ENCODE data around the gene USO1. TPM values are rescaled to one million over a fixed set of nuclear protein-coding genes. Genes with fewer than 3 reads are reported as not detected.
A peak's percentile ranks its signal among the peaks of the same experiment; 100 is the strongest.

The USO1 gene
- total RNA-seq, 1 experiment from 2014 or later: 110 TPM

DNA sequence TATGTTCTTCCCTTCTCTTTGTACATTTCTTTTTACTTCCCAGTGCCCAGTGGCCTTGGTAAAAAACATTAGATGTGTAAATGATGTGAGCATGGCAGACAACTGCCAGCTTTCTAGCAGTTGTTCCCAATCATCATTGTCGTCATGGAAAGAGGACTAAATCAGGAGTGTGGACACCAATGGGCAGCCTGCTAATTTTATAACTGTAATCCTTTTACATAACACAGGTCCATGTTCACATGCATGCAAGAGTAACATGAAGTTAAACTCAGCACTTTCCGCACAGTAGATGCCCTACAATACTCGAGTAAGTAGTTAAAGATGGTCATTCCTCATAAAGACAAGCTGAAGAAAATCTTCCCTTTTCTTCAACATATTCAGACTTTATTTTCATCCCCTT, 27.8 kb upstream of the USO1 start:
- WGBS (ENCODE audit: extremely low coverage, insufficient read length, low lambda C conversion rate): no CpG with 5 or more reads among the region's 3 CpGs

More for the DNA sequence above, 27.8 kb upstream of the USO1 start:
- H3K9me3 ChIP-seq (ENCODE audit: control insufficient read depth, low read depth, low read length): no peaks in the 10 kb centered on the region
- H3K27ac ChIP-seq (ENCODE audit: insufficient read length, low read depth, low read length): no peak overlapping the region
- no peaks in the 10 kb centered on the region for H4K20me1 ChIP-seq (ENCODE audit: control insufficient read depth, insufficient read depth, insufficient read length)
- H3K18ac ChIP-seq (ENCODE audit: insufficient read length, low read depth, low read length): no peak overlapping the region
- H3K9ac ChIP-seq (ENCODE audit: extremely low read depth, insufficient read length, low read length): no peak overlapping the region
- no peak overlapping the region for H4K8ac ChIP-seq (replicated peaks; ENCODE audit: insufficient read length, low read depth, low read length)
- no peak overlapping the region for H3K56ac ChIP-seq (ENCODE audit: insufficient read length, low read depth, low read length)
- peaks cover 9% of the 10 kb centered on the region; the same call in 1 of the 2 replicates for H3K79me2 ChIP-seq (ENCODE audit: insufficient read depth, low read length)
- H3K79me1 ChIP-seq (ENCODE audit: insufficient read depth, low read depth, low read length, poor library complexity, severe bottlenecking): no peaks in the 10 kb centered on the region
- no peak overlapping the region for H3K14ac ChIP-seq (ENCODE audit: insufficient read depth, low read length)
- H3K4me1 ChIP-seq (ENCODE audit: insufficient read depth, low read length): peaks cover 4% of the 10 kb centered on the region; the same call in 1 of the 2 replicates
- TF ChIP-seq, protein P1, sequence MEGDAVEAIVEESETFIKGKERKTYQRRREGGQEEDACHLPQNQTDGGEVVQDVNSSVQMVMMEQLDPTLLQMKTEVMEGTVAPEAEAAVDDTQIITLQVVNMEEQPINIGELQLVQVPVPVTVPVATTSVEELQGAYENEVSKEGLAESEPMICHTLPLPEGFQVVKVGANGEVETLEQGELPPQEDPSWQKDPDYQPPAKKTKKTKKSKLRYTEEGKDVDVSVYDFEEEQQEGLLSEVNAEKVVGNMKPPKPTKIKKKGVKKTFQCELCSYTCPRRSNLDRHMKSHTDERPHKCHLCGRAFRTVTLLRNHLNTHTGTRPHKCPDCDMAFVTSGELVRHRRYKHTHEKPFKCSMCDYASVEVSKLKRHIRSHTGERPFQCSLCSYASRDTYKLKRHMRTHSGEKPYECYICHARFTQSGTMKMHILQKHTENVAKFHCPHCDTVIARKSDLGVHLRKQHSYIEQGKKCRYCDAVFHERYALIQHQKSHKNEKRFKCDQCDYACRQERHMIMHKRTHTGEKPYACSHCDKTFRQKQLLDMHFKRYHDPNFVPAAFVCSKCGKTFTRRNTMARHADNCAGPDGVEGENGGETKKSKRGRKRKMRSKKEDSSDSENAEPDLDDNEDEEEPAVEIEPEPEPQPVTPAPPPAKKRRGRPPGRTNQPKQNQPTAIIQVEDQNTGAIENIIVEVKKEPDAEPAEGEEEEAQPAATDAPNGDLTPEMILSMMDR (conservative IDR thresholded peaks at IDR 0.05): no peak
- Mint-ChIP-seq H3K36me3 (ENCODE audit: insufficient read depth in 1 of 3, low read depth in 3 of 3) (peaks cover 22 to 52% (median 35%) of the 10 kb centered on the region in 3 experiments), H3K9me3 (no peaks in the 10 kb centered on the region), H3K4me1 (peaks cover 20 to 26% of the 10 kb centered on the region in 2 experiments), H3K27me3 (ENCODE audit: low read depth) (no peaks in the 10 kb centered on the region), H3K4me3 (no peak overlapping the region), H3K27ac (peak overlapping the region in 1 of 3 experiments; percentile 28; a peak in 1 of 7 replicates)
- DNase-seq: no peak
- H3K4me2 ChIP-seq (ENCODE audit: insufficient read depth, insufficient read length, low read length): no peak overlapping the region
- H2BK5ac ChIP-seq (ENCODE audit: insufficient read length, low read length): no peak overlapping the region
- no peak overlapping the region for H2BK20ac ChIP-seq (ENCODE audit: low read depth, low read length, poor library complexity, severe bottlenecking)
- no peak overlapping the region for H4K5ac ChIP-seq (ENCODE audit: insufficient read length, low read depth, low read length)
- no peaks in the 10 kb centered on the region for H3K23me2 ChIP-seq (ENCODE audit: insufficient read length, low read depth, low read length, poor library complexity, severe bottlenecking)
- no peak overlapping the region for H2AK5ac ChIP-seq (ENCODE audit: insufficient read length, low read length)
- H3K27me3 ChIP-seq (ENCODE audit: insufficient read depth, low read length): no peaks in the 10 kb centered on the region
- no peak overlapping the region for H2BK12ac ChIP-seq (ENCODE audit: insufficient read length, low read depth, low read length)
- H3K4ac ChIP-seq (ENCODE audit: low read depth, low read length): no peak overlapping the region
- H2AFZ ChIP-seq (ENCODE audit: low read length): no peak overlapping the region
- no peak overlapping the region for H3K23ac ChIP-seq (ENCODE audit: insufficient read length, low read depth, low read length)
- H2BK15ac ChIP-seq (ENCODE audit: low read depth, low read length): no peak overlapping the region
- H4K91ac ChIP-seq (ENCODE audit: insufficient read length, low read depth, low read length): no peak overlapping the region
- no peak overlapping the region for H3T11ph ChIP-seq (ENCODE audit: low read length)
- no peak overlapping the region for H2BK120ac ChIP-seq (ENCODE audit: low read depth, low read length, poor library complexity, severe bottlenecking)

All from H9 (cell line).